Measurements from ENCODE around the gene ADD3.

Gene ADD3

DNA sequence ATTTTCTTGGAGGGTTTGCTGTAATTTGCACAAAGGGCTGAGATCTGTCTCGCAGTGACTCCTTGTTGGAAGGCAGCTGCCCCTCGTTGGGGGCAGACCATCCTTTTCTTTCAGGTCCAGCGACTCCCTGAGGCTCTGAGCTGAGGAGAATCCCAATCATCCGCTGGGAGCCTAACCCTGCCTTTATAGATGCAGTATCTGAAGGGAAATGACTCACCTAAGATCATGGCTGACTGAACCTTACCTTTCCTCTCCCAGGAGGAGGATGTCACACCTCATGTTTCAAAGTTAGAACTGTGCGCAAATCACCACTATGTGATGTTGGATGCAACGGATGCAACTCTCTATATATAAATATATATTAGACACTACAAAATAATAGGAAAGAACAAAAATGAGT, 163.2 kb downstream of the ADD3 start:
- in situ Hi-C loops (cut with MboI; ENCODE audit: low sequenced_read_pairs) = no loop called here

DNA sequence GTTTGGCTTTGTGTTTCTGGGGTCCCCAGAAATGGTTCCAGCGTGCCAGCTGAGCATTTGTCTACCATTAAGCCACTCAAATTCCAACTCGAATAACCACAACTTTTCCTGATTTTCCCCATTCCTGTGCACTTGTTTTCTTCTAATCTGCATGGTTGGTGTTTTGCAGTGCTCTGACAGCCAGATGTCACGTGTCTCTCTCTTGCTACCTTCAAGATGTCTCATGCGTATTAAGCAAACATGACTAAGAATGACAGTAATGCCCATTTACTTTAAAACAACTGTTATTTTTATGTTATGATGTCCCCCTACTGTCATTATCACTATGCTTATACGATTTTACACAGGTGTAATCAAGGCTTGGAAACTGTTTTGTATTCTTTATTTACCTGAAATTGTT, 164.4 kb downstream of the ADD3 start:
- in situ Hi-C loops (cut with MboI; ENCODE audit: low sequenced_read_pairs) = no loop called here

GRCh38 chr10:110174201-110174600, 166.4 kb downstream of the ADD3 start:
- in situ Hi-C loops (cut with MboI; ENCODE audit: low sequenced_read_pairs) = no loop called here

GRCh38 chr10:110174816-110175215, 167.0 kb downstream of the ADD3 start:
- in situ Hi-C loops (cut with MboI; ENCODE audit: low sequenced_read_pairs) = no loop called here

- in situ Hi-C loops (cut with MboI; ENCODE audit: low sequenced_read_pairs) = no loop called here
These were observed 167.6 kb downstream of the ADD3 start for GRCh38 chr10:110175406-110175805.

GRCh38 chr10:110176141-110177030, 168.6 kb downstream of the ADD3 start:
- in situ Hi-C loops (cut with MboI; ENCODE audit: low sequenced_read_pairs) = no loop called here

DNA sequence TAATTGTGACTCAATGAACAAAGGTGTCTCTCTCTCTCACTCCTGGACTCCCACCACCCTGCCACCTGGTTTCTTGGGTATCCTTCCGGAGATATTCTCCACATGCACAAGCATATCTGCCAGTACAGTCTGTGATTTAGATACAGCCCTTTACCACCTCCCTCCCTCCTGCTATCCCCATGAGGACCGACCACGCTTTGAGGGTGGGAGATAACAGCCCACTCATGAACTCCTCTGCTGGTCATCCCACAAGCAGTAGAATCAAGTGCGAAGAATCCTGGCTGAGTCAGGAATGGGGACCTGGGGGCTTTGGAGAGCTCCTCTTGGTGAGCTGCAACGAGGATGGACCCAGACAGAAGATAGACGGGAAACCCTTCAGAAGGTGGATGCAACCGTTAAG, 171.4 kb downstream of the ADD3 start:
- in situ Hi-C loops (cut with MboI; ENCODE audit: low sequenced_read_pairs) = no loop called here

DNA sequence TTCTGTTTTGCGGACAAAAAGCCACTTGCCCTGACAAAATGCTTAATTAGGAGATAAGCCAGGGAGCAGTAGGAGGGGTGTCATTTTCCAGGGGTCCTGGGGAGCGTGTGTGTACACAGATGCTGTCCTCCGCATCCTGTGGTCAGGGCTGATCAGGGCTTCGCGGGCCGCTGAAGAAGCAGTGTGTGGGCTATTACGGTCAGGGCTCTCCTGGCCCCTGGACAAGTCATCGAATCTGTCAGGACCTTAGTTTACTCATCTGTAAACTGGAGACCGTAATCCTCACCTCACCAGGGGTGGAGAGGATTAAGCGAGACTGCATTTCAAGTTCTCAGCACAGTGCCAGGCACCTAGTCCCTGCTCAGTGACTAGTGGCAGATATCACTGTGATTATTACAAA, 173.7 kb downstream of the ADD3 start:
- in situ Hi-C loops (cut with MboI; ENCODE audit: low sequenced_read_pairs) = no loop called here

- in situ Hi-C loops (cut with MboI; ENCODE audit: low sequenced_read_pairs) = no loop called here
These were observed 174.1 kb downstream of the ADD3 start for GRCh38 chr10:110181911-110182310.

DNA sequence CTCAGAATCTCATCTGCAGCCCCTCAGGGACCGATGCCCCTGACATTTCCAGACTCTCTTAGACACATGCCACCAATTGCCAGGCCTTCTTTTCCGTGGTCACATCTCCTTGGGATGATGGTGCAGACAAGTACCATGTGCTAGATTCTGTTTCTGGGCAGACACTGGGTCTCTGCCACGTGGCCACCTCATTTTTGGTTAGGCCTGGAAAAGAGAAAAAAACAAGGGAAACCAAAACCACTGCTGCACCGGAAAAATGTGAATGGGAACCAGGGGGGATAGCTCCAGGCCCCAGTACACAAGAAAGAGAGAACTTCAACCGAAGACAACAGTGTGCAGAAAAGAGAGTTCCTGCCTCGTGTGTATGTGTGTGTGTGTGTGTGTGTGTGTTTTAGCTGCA, 176.6 kb downstream of the ADD3 start:
- in situ Hi-C loops (cut with MboI; ENCODE audit: low sequenced_read_pairs) = no loop called here

Measured in HL-60/S4 (cell line).